ENCODE results near the gene ZNF500.
"Not testable (repeated sequence)": the region's sequence is repeated elsewhere in the genome, so short reads cannot be mapped to it uniquely, and the experiment has no call there.

Gene ZNF500

GRCh38 chr16:4745274-4745569 is 21.7 kb downstream of the ZNF500 start:
- DNase-seq (ENCODE audit: low spot score), result no peak

- DNase-seq (ENCODE audit: low spot score), result no peak
These were observed 22.2 kb downstream of the ZNF500 start for GRCh38 chr16:4744555-4745273.

GRCh38 chr16:4743226-4743878 is 23.6 kb downstream of the ZNF500 start:
- peak; percentile 26 for DNase-seq (ENCODE audit: low spot score)

GRCh38 chr16:4738370-4738769 is 28.6 kb downstream of the ZNF500 start:
- not testable (repeated sequence) for DNase-seq (ENCODE audit: low spot score)

- DNase-seq (ENCODE audit: low spot score), result no peak
These were observed 29.4 kb downstream of the ZNF500 start for GRCh38 chr16:4737545-4737944.

- DNase-seq (ENCODE audit: low spot score), result no peak
These were observed 30.4 kb downstream of the ZNF500 start for GRCh38 chr16:4736546-4736945.

GRCh38 chr16:4734730-4735535 is 32.0 kb downstream of the ZNF500 start:
- peak; percentile 96 for DNase-seq (ENCODE audit: low spot score)

GRCh38 chr16:4734063-4734729 is 32.8 kb downstream of the ZNF500 start, which contains the start of the genes ANKS3 and DNAAF8:
ANKS3 (minus strand) TSS chr16:4734271; CDS start chr16:4730149, 4,122 bp downstream.
DNAAF8 (plus strand) TSS chr16:4734537; CDS start chr16:4736515, 1,978 bp downstream.
- peak; percentile 99 for DNase-seq (ENCODE audit: low spot score)

- DNase-seq (ENCODE audit: low spot score), result peak; percentile 27
These were observed 33.3 kb downstream of the ZNF500 start for GRCh38 chr16:4733747-4734062.

- no peak for DNase-seq (ENCODE audit: low spot score)
These were observed 33.7 kb downstream of the ZNF500 start for GRCh38 chr16:4733211-4733742.

- no peak for DNase-seq (ENCODE audit: low spot score)
These were observed 37.1 kb downstream of the ZNF500 start for GRCh38 chr16:4729876-4730275.

- DNase-seq (ENCODE audit: low spot score), result no peak
These were observed 38.3 kb downstream of the ZNF500 start for GRCh38 chr16:4728676-4729075.

GRCh38 chr16:4726616-4727015 is 40.3 kb downstream of the ZNF500 start:
- no peak for DNase-seq (ENCODE audit: low spot score)

GRCh38 chr16:4724661-4725270 is 42.2 kb downstream of the ZNF500 start:
- DNase-seq (ENCODE audit: low spot score), result no peak

GRCh38 chr16:4723071-4723767 is 43.7 kb downstream of the ZNF500 start:
- DNase-seq (ENCODE audit: low spot score), result no peak

- no peak for DNase-seq (ENCODE audit: low spot score)
These were observed 48.5 kb downstream of the ZNF500 start for GRCh38 chr16:4718466-4718865.

GRCh38 chr16:4714996-4715395 is 52.0 kb downstream of the ZNF500 start:
- no peak for DNase-seq (ENCODE audit: low spot score)

GRCh38 chr16:4713663-4714501 is 53.1 kb downstream of the ZNF500 start:
- DNase-seq (ENCODE audit: low spot score), result no peak

GRCh38 chr16:4709481-4709880 is 57.5 kb downstream of the ZNF500 start:
- DNase-seq (ENCODE audit: low spot score), result no peak

- no peak for DNase-seq (ENCODE audit: low spot score)
These were observed 60.1 kb downstream of the ZNF500 start for GRCh38 chr16:4706871-4707270.

Measured in GM03348 (cell line).